CD14-positive monocyte (primary cell): ENCODE data around the gene ITGB3. TPM values are rescaled to one million over a fixed set of nuclear protein-coding genes. Genes with fewer than 3 reads are reported as not detected.

Source experiments
- DNase-seq, 3 donors: peaks; one replicate each; pipeline ENCODE4 v3.0.0-alpha.2; 2011 to 2022
- H2AFZ ChIP-seq: 2 replicates; pipeline ENCODE4 v1.6.0; 2012; ENCODE audit warnings: mild to moderate bottlenecking, low read depth, low read length, inconsistent platforms; ENCODE audit not compliant: insufficient read depth, poor library complexity, severe bottlenecking
- H3K27ac ChIP-seq, 2 donors: 1 replicate in 1 of 2; 2 replicates in 1 of 2; pipeline ENCODE4 v1.5.1; 2012 to 2013; ENCODE audit warnings: low read length in 2 of 2, control low read depth in 1 of 2, inconsistent platforms in 1 of 2, low read depth in 1 of 2, mild to moderate bottlenecking in 1 of 2
- H3K27me3 ChIP-seq, 2 donors: one replicate each; pipeline versions ENCODE4 v1.6.0 to v1.6.1; 2011 to 2013; ENCODE audit warnings: low read length in 2 of 2; ENCODE audit not compliant: control insufficient read depth in 2 of 2, insufficient read depth in 2 of 2
- H3K36me3 ChIP-seq, 2 donors: replicated peaks in 1 of 2; 1 replicate in 1 of 2; 2 replicates in 1 of 2; pipeline versions ENCODE4 v1.5.1 to v1.6.1; 2012 to 2013; ENCODE audit warnings: low read length in 2 of 2, control low read depth in 1 of 2, inconsistent platforms in 1 of 2, mild to moderate bottlenecking in 1 of 2; ENCODE audit not compliant: insufficient read depth in 2 of 2, control insufficient read depth in 1 of 2
- H3K4me1 ChIP-seq, 2 donors: 1 replicate in 1 of 2; 2 replicates in 1 of 2; pipeline versions ENCODE4 v1.5.1 to v1.6.1; 2012 to 2013; ENCODE audit warnings: low read length in 2 of 2, control low read depth in 1 of 2, inconsistent platforms in 1 of 2, mild to moderate bottlenecking in 1 of 2, moderate library complexity in 1 of 2; ENCODE audit not compliant: insufficient read depth in 2 of 2, control insufficient read depth in 1 of 2
- H3K4me2 ChIP-seq: replicated peaks from 2 replicates; pipeline ENCODE3; 2012; ENCODE audit warnings: low read length, moderate library complexity, mild to moderate bottlenecking; ENCODE audit not compliant: poor library complexity, severe bottlenecking; ENCODE audit errors: extremely low read depth
- H3K4me3 ChIP-seq, 3 experiments: fragments of 200-600 bp in 1 of 3; sonication (generic) in 1 of 3; replicated peaks in 1 of 3; 1 replicate in 2 of 3; 2 replicates in 1 of 3; pipeline ENCODE4 v1.5.1; 2011 to 2013; ENCODE audit warnings: low read length in 3 of 3, mild to moderate bottlenecking in 3 of 3, control low read depth in 2 of 3, low read depth in 2 of 3, inconsistent platforms in 1 of 3, moderate library complexity in 1 of 3
- H3K79me2 ChIP-seq: 2 replicates; pipeline ENCODE4 v1.6.0; 2012; ENCODE audit warnings: mild to moderate bottlenecking, control low read depth, inconsistent platforms, low read length, moderate library complexity; ENCODE audit not compliant: insufficient read depth
- H3K9ac ChIP-seq: 2 replicates; pipeline ENCODE4 v1.6.0; 2017; ENCODE audit warnings: low read length, mild to moderate bottlenecking; ENCODE audit not compliant: insufficient read depth, poor library complexity, severe bottlenecking
- H3K9me3 ChIP-seq, 2 donors: replicated peaks in 1 of 2; 1 replicate in 1 of 2; 2 replicates in 1 of 2; pipeline versions ENCODE4 v1.5.1 to v1.6.1; 2012 to 2013; ENCODE audit warnings: low read length in 2 of 2, control low read depth in 1 of 2; ENCODE audit not compliant: control insufficient read depth in 1 of 2, insufficient read depth in 1 of 2
- H4K20me1 ChIP-seq: 2 replicates; pipeline ENCODE4 v1.6.0; 2012; ENCODE audit warnings: mild to moderate bottlenecking, low read length, control low read depth, moderate library complexity; ENCODE audit not compliant: insufficient read depth
- H3K27ac Mint-ChIP-seq, 7 donors: one replicate each; pipeline ENCODE4 v1.8.0; 2020; ENCODE audit warnings: mild to moderate bottlenecking in 7 of 7, mixed read lengths in 7 of 7, moderate library complexity in 6 of 7, inconsistent platforms in 2 of 7
- H3K27me3 Mint-ChIP-seq, 3 donors: one replicate each; pipeline ENCODE4 v1.8.0; 2021 to 2022; ENCODE audit warnings: low read depth in 3 of 3, mild to moderate bottlenecking in 3 of 3, mixed read lengths in 3 of 3, moderate library complexity in 3 of 3, inconsistent platforms in 1 of 3
- H3K36me3 Mint-ChIP-seq, 2 donors: one replicate each; pipeline ENCODE4 v1.8.0; 2020; ENCODE audit warnings: mixed read lengths in 2 of 2, inconsistent platforms in 1 of 2, mild to moderate bottlenecking in 1 of 2
- H3K4me1 Mint-ChIP-seq: one replicate; pipeline ENCODE4 v1.8.0; 2020; ENCODE audit warnings: mild to moderate bottlenecking, mixed read lengths
- H3K4me3 Mint-ChIP-seq, 2 donors: one replicate each; pipeline ENCODE4 v1.8.0; 2020; ENCODE audit warnings: mild to moderate bottlenecking in 2 of 2, mixed read lengths in 2 of 2, moderate library complexity in 1 of 2
- H3K9me3 Mint-ChIP-seq, 7 donors: one replicate each; pipeline ENCODE4 v1.8.0; 2020 to 2022; ENCODE audit warnings: mixed read lengths in 7 of 7, mild to moderate bottlenecking in 6 of 7, moderate library complexity in 6 of 7, inconsistent platforms in 2 of 7
- WGBS: methylation state at CpG from one replicate; pipeline ENCODE4 v1.1.5; 2013; ENCODE audit warnings: missing lambda C conversion rate; ENCODE audit not compliant: insufficient coverage; 5-methylcytosine and 5-hydroxymethylcytosine counted together
- intact Hi-C, 2 donors: fragments of 100-400 bp; cut with micrococcal nuclease; formaldehyde crosslinking; loops; one replicate each; pipeline versions ENCODE4 v1.15.0 to v1.15.1; 2023
- polyA plus RNA-seq, 3 donors: library from polyadenylated mRNA; depleted of rRNA in 1 of 3; unstranded in 2 of 3; stranded (reverse) in 1 of 3; fragments of 300-500 nt in 2 of 3; fragments of >200 nt in 1 of 3; fragmentation: Illumina TruSeq in 2 of 3; gene quantifications; 1 replicate in 2 of 3; 2 replicates in 1 of 3; pipeline ENCODE4 v1.2.3, GENCODE V29; 2012 to 2021
- TF ChIP-seq, protein P1 (sequence below): fragments of 200-600 bp; IDR thresholded peaks from one replicate; pipeline ENCODE4 v1.8.0; 2022; ENCODE audit warnings: antibody characterized with exemption, mild to moderate bottlenecking

ITGB3 gene
- polyA plus RNA-seq, 3 donors: 0.01 to 1.6 (median 1.3) TPM

DNA sequence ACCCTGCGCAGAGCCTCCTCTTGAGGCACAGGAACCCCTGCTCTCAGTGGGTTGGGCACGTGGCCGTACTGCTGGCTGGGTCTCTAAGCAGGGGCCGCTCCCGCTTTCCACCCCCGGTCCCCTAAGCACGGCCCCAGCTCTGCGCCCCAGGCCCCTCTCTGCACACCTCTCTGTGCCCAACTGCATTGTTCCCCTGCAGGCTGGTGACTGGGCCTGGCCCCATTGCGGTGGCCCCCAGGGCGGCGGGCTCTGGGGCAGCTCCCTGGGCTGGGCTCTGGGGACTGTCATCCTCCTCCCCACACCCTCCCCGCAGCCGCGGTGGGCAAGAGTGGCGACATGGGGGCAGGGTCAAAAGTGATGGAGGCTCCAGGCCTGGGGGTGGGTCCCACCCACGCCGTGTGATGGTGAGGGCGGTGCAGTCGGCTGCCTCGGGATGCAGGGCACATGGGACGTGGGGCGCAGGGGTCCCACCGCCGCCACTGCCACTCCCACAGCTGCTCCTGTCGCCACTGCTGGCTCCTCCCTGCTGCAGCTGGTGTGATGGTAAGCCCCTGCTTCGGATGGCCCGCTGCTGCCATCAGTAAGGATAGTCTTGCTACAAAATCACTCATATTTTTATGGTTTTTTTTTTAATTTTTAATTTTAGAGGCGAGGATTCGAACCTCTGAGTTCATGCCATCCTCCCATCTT, 15.2 kb upstream of the ITGB3 start:
- TF ChIP-seq, protein P1, sequence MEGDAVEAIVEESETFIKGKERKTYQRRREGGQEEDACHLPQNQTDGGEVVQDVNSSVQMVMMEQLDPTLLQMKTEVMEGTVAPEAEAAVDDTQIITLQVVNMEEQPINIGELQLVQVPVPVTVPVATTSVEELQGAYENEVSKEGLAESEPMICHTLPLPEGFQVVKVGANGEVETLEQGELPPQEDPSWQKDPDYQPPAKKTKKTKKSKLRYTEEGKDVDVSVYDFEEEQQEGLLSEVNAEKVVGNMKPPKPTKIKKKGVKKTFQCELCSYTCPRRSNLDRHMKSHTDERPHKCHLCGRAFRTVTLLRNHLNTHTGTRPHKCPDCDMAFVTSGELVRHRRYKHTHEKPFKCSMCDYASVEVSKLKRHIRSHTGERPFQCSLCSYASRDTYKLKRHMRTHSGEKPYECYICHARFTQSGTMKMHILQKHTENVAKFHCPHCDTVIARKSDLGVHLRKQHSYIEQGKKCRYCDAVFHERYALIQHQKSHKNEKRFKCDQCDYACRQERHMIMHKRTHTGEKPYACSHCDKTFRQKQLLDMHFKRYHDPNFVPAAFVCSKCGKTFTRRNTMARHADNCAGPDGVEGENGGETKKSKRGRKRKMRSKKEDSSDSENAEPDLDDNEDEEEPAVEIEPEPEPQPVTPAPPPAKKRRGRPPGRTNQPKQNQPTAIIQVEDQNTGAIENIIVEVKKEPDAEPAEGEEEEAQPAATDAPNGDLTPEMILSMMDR: no peak

DNA sequence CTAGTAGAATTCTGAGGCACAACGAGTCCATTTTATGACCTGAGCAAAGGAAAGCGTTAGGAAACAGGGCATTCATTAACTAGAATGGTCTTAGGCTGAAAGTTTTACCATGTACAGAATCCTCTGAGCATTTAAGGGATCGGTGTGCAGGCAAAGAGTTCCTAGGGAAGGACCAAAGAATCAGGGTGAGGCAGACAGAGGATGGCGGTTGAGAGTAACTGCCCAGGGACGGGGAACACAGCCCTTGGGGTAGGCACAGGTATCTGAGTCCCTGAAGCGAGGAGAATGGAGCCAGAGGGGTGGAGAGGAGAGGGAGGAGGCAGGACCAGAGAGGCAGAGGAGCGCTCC, 14.0 kb upstream of the ITGB3 start:
- Histone ChIP-seq H3K9me3 (peaks cover 0 to 20% of the 10 kb centered on the region in 2 donors), H3K4me1 (peaks cover 13 to 16% of the 10 kb centered on the region in 2 donors), H3K36me3 (no peaks in the 10 kb centered on the region), H3K27ac (no peak overlapping the region), H3K4me3 (no peak overlapping the region), H4K20me1 (no peaks in the 10 kb centered on the region), H3K27me3 (no peaks in the 10 kb centered on the region), H3K79me2 (no peaks in the 10 kb centered on the region), H3K9ac (no peak overlapping the region), H2AFZ (peak overlapping the region; percentile 38), H3K4me2 (no peak overlapping the region)
- no peak for DNase-seq
- Mint-ChIP-seq H3K27ac (no peak overlapping the region), H3K27me3 (peaks cover 3 to 5% (median 5%) of the 10 kb centered on the region in 3 donors), H3K4me3 (no peak overlapping the region), H3K9me3 (peaks cover 5 to 14% (median 11%) of the 10 kb centered on the region in 7 donors), H3K4me1 (peaks cover 18% of the 10 kb centered on the region), H3K36me3 (no peaks in the 10 kb centered on the region)
- TF ChIP-seq, protein P1: no peak
- intact Hi-C loops: no loop called here
- 95% methylated on average over 7 of the region's 7 CpGs for WGBS

More for the DNA sequence above, 15.2 kb upstream of the ITGB3 start:
- H3K9ac ChIP-seq: no peak overlapping the region
- H3K36me3 Mint-ChIP-seq: no peaks in the 10 kb centered on the region
- no peaks in the 10 kb centered on the region for H4K20me1 ChIP-seq
- peaks cover 0 to 20% of the 10 kb centered on the region in 2 donors for H3K9me3 ChIP-seq
- H3K4me1 ChIP-seq: peaks cover 13 to 16% of the 10 kb centered on the region in 2 donors
- H3K4me1 Mint-ChIP-seq: peaks cover 18% of the 10 kb centered on the region
- H3K4me3 ChIP-seq: no peak overlapping the region
- no peak overlapping the region for H3K27ac Mint-ChIP-seq
- no peak overlapping the region for H3K4me2 ChIP-seq
- no peaks in the 10 kb centered on the region for H3K36me3 ChIP-seq
- no peak overlapping the region for H3K4me3 Mint-ChIP-seq
- peaks cover 2 to 5% (median 4%) of the 10 kb centered on the region in 3 donors for H3K27me3 Mint-ChIP-seq
- H3K27ac ChIP-seq: no peak overlapping the region
- no peaks in the 10 kb centered on the region for H3K27me3 ChIP-seq
- no peak overlapping the region for H2AFZ ChIP-seq
- H3K79me2 ChIP-seq: no peaks in the 10 kb centered on the region
- peaks cover 5 to 14% (median 11%) of the 10 kb centered on the region in 7 donors for H3K9me3 Mint-ChIP-seq
- intact Hi-C loops: no loop called here
- 90% methylated on average over 18 of the region's 29 CpGs for WGBS
- DNase-seq: no peak
